ENCODE data around the gene WDR4. TPM values are rescaled to one million over a fixed set of nuclear protein-coding genes. Genes with fewer than 3 reads are reported as not detected.

WDR4 gene
- total and polyA plus RNA-seq, 2 of the 13 experiments (the other 11 are each of a cell fraction or from before 2014, with no cell fraction given), result 11.3 to 14.4 TPM

- intact Hi-C loops (cut with micrococcal nuclease; ENCODE audit: unreplicated experiment) (no loop called here), in situ Hi-C loops (cut with HindIII; ENCODE audit: extremely low pct_ligation_motif_present, low pct_unique_long_range_greater_than_20kb) (no loop called here)
- peaks cover 3% of the 10 kb centered on the region; the same call in 1 of the 2 replicates for H4K20me1 ChIP-seq (ENCODE audit: insufficient read depth, low read length)
- POLR2A ChIA-PET, result no interaction called here
- H3K27ac ChIP-seq (ENCODE audit: extremely low read length, insufficient read depth, low read length), result no peak overlapping the region
- H3K27me3 ChIP-seq (ENCODE audit: control insufficient read depth in 1 of 2, insufficient read depth in 2 of 2, low read length in 2 of 2), result no peaks in the 10 kb centered on the region
- CTCF ChIA-PET (ENCODE audit: low intra/inter-chr PET ratio, low total read pairs), result no interaction called here
- H3K4me3 ChIP-seq (replicated peaks in 1 of 3; ENCODE audit: insufficient read depth in 1 of 3, low read depth in 2 of 3, low read length in 3 of 3), result no peak overlapping the region
- FAIRE-seq (no peak), DNase-seq (ENCODE audit: low spot score) (no peak), ATAC-seq (no peak)
- no peaks in the 10 kb centered on the region for H3K9me3 ChIP-seq (ENCODE audit: low read length)
- H3K4me2 ChIP-seq (ENCODE audit: low read depth, low read length), result no peak overlapping the region
- H3K4me1 ChIP-seq (ENCODE audit: insufficient read depth, low read length), result no peaks in the 10 kb centered on the region
- TF ChIP-seq RBFOX2 (IDR thresholded peaks at IDR 0.05; ENCODE audit: low read depth, low read length), result peak; percentile 31; the same call in 1 of the 2 replicates
- TF ChIP-seq ZNF441 (CRISPR knock-in tag; IDR thresholded peaks at IDR 0.05; ENCODE audit: borderline replicate concordance), result no peak
- no peak for TF ChIP-seq HNF4G (IDR thresholded peaks at IDR 0.05; ENCODE audit: borderline replicate concordance, low read depth, low read length)
- no peak for TF ChIP-seq HNF4G (CRISPR knock-in tag; IDR thresholded peaks at IDR 0.05; ENCODE audit: borderline replicate concordance, low read depth)
- TF ChIP-seq SATB2 (CRISPR knock-in tag; IDR thresholded peaks at IDR 0.05), result no peak
- H2AFZ ChIP-seq (ENCODE audit: low read length), result no peak overlapping the region
- H3K79me2 ChIP-seq (ENCODE audit: insufficient read depth, low read length), result no peaks in the 10 kb centered on the region
- 96% methylated on average over 11 of the region's 11 CpGs for WGBS (ENCODE audit: low lambda C conversion rate)
- H3K9ac ChIP-seq (ENCODE audit: insufficient read depth, low read depth, low read length), result no peak overlapping the region
- TSS peak; percentile 25 for BruUV-seq (replicated peaks)
- peaks cover 12 to 69% of the 10 kb centered on the region in 2 experiments for H3K36me3 ChIP-seq (replicated peaks in 1 of 2; ENCODE audit: control insufficient read depth in 1 of 2, insufficient read depth in 2 of 2, low read length in 2 of 2)
Measured at GRCh38 chr21:42903817-42904216, 24.5 kb upstream of the WDR4 start.

- no peaks in the 10 kb centered on the region for H3K4me1 ChIP-seq (ENCODE audit: insufficient read depth, low read length)
- 100% methylated on average over 4 of the region's 4 CpGs for WGBS (ENCODE audit: low lambda C conversion rate)
- DNase-seq (ENCODE audit: low spot score), result no peak
- no peaks in the 10 kb centered on the region for H3K9me3 ChIP-seq (ENCODE audit: low read length)
- no peak for ATAC-seq
- H3K4me3 ChIP-seq (replicated peaks in 1 of 3; ENCODE audit: insufficient read depth in 1 of 3, low read depth in 2 of 3, low read length in 3 of 3), result no peak overlapping the region
- H2AFZ ChIP-seq (ENCODE audit: low read length), result no peak overlapping the region
- H3K36me3 ChIP-seq (replicated peaks in 1 of 2; ENCODE audit: control insufficient read depth in 1 of 2, insufficient read depth in 2 of 2, low read length in 2 of 2), result peaks cover 14 to 62% of the 10 kb centered on the region in 2 experiments
- TF ChIP-seq ZBTB20 (CRISPR knock-in tag; IDR thresholded peaks at IDR 0.05; ENCODE audit: borderline replicate concordance, low read depth), result no peak
- no peak for TF ChIP-seq ZNF788 (CRISPR knock-in tag; IDR thresholded peaks at IDR 0.05; ENCODE audit: borderline replicate concordance)
- no peak for TF ChIP-seq ZNF747 (CRISPR knock-in tag; IDR thresholded peaks at IDR 0.05; ENCODE audit: borderline replicate concordance)
- no peak for TF ChIP-seq ATAD3A (CRISPR knock-in tag; IDR thresholded peaks at IDR 0.05)
- TF ChIP-seq ISL2 (CRISPR knock-in tag; IDR thresholded peaks at IDR 0.05), result no peak
- CTCF ChIA-PET (ENCODE audit: low intra/inter-chr PET ratio, low total read pairs), result no interaction called here
- intact Hi-C loops (cut with micrococcal nuclease; ENCODE audit: unreplicated experiment) (no loop called here), in situ Hi-C loops (cut with HindIII; ENCODE audit: extremely low pct_ligation_motif_present, low pct_unique_long_range_greater_than_20kb) (no loop called here)
- POLR2A ChIA-PET, result no interaction called here
- H3K27ac ChIP-seq (ENCODE audit: extremely low read length, insufficient read depth, low read length), result no peak overlapping the region
- BruUV-seq (replicated peaks), result no TSS peak
- H3K27me3 ChIP-seq (ENCODE audit: control insufficient read depth in 1 of 2, insufficient read depth in 2 of 2, low read length in 2 of 2), result no peaks in the 10 kb centered on the region
- no peak overlapping the region for H3K4me2 ChIP-seq (ENCODE audit: low read depth, low read length)
- no peak for FAIRE-seq
- H4K20me1 ChIP-seq (ENCODE audit: insufficient read depth, low read length), result peaks cover 3% of the 10 kb centered on the region; the same call in 1 of the 2 replicates
- H3K9ac ChIP-seq (ENCODE audit: insufficient read depth, low read depth, low read length), result no peak overlapping the region
- H3K79me2 ChIP-seq (ENCODE audit: insufficient read depth, low read length), result no peaks in the 10 kb centered on the region
Measured at GRCh38 chr21:42900446-42900845, 21.1 kb upstream of the WDR4 start.

Measured in HepG2 (cell line).